Fibroblast of the aortic adventitia (primary cell): ENCODE results near the gene TRIM46. TPM values are rescaled to one million over a fixed set of nuclear protein-coding genes. Genes with fewer than 3 reads are reported as not detected.
"Not testable (repeated sequence)": the region's sequence is repeated elsewhere in the genome, so short reads cannot be mapped to it uniquely, and the experiment has no call there.

Experiments used
- DNase-seq: peaks from one replicate; pipeline ENCODE4 v3.0.0-alpha.2; 2010; ENCODE audit warnings: low read depth
- H3K4me3 ChIP-seq: 2 replicates; pipeline ENCODE4 v1.5.1; 2011; ENCODE audit warnings: low read depth, mild to moderate bottlenecking, control low read depth, low read length, moderate library complexity
- total RNA-seq: library from RNA; depleted of rRNA; stranded (reverse); fragments of >200 nt; gene quantifications from 2 replicates; pipeline ENCODE4 v1.2.3, GENCODE V29; 2012; ENCODE audit warnings: low replicate concordance
- TF ChIP-seq, protein P1 (sequence below): IDR thresholded peaks from 2 replicates; pipeline ENCODE4 v1.5.1; 2011; ENCODE audit warnings: mild to moderate bottlenecking, low read length, control low read depth, inconsistent platforms; ENCODE audit not compliant: insufficient read depth

TRIM46 gene
- total RNA-seq, 1 donor, result 5.2 TPM

DNA sequence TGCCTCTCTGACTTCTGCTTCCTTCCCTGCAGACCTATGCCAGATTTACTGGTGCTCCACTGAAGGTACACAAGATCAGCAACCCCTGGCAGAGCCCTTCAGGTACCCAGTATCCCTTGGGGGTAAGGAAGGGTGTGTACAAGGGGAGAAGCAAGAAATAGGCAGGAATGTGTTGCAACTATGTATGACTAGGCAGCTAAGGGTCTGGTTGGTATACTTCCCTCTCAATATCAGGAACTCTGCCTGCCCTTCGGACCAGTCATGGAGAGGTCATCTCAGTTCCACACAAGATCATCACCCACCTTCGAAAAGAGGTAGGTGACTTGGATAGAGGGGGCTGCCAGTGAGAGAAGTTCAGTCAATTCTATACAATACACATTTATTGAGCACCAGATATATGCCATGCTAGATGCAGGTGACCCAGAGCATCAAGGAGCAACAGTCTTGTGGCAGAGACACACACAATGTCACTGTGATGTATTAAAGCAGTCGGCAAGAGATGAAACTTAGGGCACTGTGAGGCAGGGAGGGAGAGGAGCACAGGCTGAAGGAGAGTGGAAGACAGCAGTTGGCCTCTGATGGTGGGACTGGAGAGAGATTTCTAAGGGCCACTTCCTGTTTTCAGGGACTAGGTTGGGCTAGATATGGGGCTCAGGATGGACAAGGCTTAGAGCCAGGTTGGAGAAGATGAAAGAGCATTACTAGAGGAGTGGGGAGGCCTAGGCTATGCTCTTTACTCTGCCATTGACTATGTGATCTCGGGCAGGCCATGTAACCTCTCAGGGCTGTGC is 36.9 kb downstream of the TRIM46 start:
- H3K4me3 ChIP-seq, result no peak overlapping the region
- no peak for DNase-seq
- TF ChIP-seq, protein P1, sequence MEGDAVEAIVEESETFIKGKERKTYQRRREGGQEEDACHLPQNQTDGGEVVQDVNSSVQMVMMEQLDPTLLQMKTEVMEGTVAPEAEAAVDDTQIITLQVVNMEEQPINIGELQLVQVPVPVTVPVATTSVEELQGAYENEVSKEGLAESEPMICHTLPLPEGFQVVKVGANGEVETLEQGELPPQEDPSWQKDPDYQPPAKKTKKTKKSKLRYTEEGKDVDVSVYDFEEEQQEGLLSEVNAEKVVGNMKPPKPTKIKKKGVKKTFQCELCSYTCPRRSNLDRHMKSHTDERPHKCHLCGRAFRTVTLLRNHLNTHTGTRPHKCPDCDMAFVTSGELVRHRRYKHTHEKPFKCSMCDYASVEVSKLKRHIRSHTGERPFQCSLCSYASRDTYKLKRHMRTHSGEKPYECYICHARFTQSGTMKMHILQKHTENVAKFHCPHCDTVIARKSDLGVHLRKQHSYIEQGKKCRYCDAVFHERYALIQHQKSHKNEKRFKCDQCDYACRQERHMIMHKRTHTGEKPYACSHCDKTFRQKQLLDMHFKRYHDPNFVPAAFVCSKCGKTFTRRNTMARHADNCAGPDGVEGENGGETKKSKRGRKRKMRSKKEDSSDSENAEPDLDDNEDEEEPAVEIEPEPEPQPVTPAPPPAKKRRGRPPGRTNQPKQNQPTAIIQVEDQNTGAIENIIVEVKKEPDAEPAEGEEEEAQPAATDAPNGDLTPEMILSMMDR, result no peak

DNA sequence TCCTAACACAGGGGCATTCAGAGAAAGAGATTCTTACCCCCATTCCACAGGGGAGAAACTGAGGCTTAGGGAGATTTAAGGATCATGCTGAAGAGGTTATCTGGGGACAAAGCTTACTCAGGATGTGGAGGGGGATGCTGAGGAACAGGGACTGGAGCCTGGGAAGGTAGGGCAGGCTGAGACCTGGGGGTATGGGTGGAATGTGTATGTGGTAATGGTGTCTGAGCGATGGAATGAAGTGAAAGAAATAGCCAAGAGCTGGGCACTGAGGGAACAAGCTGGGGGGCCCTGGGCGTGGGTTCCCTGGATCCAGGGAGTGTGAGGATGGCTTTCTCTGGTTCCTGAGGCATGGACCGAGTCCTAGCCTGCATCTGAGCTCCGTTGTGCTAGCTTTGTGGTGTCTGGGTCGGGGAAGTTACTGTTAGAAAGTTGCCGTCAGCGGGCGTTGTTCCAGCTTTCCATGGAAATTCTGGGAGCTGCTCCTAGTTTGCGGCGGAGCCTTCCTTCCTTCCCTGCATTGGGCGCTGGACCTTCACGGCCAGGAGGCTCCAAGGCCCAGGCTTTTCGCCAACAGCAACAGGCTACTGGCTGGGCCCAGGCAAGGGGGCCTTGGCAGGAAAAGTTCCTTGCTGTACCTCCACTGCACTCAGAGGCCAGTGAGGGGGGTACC is 37.9 kb downstream of the TRIM46 start:
- not testable (repeated sequence) for H3K4me3 ChIP-seq

DNA sequence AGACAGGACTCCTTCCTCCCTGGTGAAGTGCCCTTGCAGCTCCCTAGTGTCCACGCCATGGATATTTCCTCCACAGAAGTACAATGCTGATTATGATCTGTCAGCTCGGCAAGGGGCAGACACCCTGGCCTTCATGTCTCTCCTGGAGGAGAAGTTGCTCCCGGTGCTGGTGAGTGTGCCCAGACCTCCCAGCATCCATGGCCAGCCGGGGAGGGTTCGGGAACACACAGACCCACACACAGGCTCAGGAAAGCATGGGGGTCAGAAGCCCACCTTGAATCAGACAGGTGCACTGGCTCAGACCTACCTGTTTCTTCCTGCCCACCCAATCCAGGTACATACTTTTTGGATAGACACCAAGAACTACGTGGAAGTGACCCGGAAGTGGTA is 38.4 kb downstream of the TRIM46 start:
- not testable (repeated sequence) for DNase-seq, H3K4me3 ChIP-seq

More for the DNA sequence above, 37.9 kb downstream of the TRIM46 start:
- DNase-seq, result peak; percentile 71

DNA sequence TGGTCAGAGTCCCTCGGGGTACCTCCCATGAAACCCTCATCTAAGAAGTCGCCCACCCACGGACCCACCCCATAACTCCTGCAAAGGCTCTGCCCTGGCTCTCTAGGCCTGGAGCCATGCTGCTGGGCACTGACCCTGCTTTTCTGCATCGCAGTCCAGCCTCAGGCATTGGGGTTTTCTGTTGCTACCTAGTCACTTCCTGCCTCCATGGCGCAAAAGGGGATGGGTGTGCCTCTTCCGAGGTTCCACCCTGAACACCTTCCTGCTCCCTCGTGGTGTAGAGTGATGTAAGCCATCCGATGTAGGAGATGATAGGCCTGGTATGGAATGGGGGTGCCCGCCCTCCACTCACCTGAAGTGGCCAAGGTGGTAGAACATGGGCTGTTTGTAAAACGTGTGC is 41.1 kb downstream of the TRIM46 start:
- H3K4me3 ChIP-seq, DNase-seq: not testable (repeated sequence)

DNA sequence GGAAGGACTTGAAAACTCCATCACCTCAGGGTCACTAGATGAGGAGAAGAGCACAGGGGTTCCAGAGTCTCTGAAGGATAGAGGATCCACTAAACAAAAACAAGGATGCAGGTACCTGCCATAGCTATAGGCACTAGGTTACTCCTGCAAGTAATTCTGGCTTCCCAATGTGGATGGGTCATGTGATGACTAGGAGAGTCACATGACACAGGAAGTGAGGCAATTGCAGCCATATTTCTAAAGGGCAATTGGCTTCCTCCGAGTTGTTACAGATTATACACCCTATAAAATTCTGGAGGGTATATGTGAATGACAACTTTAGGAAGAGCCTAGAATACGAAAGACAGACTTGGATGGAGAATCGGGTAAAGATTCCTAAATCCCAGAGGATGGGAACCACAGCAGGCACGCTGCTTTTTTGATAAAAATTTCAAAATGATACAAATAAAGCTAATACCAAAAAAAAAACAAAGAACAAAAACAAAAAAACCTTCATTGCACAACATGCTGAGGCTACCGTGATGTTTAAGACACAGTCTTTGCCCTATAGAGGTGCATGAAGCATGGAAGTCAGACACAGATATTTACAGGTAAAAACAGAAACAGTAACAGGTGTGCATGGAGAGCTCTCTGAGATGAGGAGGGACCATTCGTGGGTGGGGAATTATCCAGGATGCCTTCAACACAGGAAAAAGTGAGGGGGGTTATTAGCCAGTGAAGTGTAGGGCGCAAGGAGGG is 45.4 kb downstream of the TRIM46 start:
- H3K4me3 ChIP-seq, result peak overlapping the region; percentile 44
- TF ChIP-seq, protein P1, result no peak
- DNase-seq, result peak; percentile 83

DNA sequence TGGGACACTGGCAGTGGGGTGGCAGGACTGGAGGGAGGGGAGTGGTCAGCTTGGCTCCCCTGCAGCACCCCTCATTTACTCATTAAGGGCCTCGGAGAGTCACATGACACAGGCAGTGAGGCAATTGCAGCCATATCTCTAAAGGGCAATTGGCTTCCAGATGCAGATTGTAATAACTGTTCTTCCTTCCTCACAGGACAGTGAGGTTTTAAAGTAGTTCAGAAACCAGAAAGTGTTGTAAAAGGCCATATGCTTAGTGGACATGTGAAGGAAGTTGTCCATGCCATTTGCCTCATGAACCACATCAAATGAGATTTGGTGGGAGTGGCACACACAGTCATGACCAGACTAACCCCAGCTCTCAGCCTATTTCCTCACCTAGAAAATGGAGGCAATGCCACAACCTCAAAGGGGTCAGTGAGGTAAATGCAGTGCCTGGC is 46.0 kb downstream of the TRIM46 start:
- TF ChIP-seq, protein P1, result no peak
- peak; percentile 27 for DNase-seq
- no peak overlapping the region for H3K4me3 ChIP-seq

DNA sequence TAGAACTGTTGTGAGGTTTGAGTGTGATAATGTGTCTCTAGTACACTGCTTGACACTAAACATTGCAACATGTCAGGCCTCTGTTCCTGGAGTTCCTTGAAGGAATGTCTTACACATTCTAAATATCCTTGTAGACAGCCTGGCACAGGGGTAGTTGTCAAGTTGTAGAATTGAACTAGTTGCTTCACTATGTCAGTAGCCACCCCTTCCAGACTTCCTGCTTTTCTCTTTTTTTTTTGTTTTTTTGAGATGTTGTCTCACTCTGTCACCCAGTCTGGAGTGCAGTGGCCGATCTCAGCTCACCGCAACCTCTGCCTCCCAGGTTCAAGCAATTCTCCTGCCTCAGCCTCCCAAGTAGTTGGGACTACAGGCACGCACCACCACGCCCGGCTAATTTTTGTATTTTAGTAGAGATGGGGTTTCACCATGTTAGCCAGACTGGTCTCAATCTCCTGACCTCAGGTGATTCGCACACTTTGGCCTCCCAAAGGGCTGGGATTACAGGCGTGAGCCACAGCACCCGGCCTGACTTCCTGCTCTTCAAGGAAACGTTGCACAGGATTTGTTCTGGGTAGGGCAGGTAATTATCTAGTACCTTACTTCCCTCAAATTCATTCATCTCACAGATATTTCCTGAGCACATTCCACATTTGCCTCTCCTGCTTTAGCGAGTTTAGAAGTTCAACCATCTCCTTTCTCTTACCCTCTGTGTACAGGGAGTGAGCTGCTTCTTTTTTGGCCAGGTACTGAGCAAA is 46.7 kb downstream of the TRIM46 start:
- not testable (repeated sequence) for DNase-seq

DNA sequence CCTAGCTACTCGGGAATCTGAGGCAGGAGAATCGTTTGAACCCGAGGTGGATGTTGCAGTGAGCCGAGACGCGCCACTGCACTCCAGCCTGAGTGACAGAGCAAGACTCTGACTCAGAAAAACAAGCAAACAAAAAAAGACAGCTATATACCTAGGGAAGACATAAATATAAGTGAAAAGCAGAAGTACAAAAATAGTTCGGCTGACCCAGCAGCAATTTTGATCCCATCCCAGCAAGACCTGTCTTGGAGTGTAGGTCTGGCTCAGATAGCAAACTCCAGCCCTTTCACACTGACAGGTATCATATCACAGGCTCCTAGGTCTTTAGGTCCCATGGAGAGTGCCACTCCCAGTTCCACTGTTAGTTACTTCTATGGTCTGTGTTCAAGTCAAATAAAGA is 49.4 kb downstream of the TRIM46 start:
- TF ChIP-seq, protein P1, result no peak
- H3K4me3 ChIP-seq, result no peak overlapping the region
- DNase-seq, result no peak

More for the DNA sequence above, 46.7 kb downstream of the TRIM46 start:
- not testable (repeated sequence) for H3K4me3 ChIP-seq

DNA sequence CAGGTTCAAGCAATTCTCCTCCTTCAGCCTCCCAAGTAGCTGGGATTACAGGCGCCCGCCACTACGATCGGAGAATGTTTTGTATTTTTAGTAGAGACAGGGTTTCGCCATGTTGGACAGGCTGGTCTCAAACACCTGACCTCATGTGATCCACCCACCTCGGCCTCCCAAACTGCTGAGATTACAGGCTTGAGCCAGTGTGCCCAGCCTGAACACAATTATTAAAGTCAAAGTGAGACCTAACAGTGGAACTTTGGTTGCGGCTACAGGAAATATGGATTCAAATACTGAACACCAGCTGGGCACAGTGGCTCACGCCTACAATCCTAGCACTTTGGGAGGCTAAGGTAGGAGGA is 51.7 kb downstream of the TRIM46 start:
- H3K4me3 ChIP-seq, DNase-seq: not testable (repeated sequence)
